ENCODE data around the gene PUS10. TPM values are rescaled to one million over a fixed set of nuclear protein-coding genes. Genes with fewer than 3 reads are reported as not detected.

PUS10 gene
- total and polyA plus RNA-seq, 2 of the 4 experiments (the other 2 are of a cell fraction) = 4.4 to 5.7 TPM

DNA sequence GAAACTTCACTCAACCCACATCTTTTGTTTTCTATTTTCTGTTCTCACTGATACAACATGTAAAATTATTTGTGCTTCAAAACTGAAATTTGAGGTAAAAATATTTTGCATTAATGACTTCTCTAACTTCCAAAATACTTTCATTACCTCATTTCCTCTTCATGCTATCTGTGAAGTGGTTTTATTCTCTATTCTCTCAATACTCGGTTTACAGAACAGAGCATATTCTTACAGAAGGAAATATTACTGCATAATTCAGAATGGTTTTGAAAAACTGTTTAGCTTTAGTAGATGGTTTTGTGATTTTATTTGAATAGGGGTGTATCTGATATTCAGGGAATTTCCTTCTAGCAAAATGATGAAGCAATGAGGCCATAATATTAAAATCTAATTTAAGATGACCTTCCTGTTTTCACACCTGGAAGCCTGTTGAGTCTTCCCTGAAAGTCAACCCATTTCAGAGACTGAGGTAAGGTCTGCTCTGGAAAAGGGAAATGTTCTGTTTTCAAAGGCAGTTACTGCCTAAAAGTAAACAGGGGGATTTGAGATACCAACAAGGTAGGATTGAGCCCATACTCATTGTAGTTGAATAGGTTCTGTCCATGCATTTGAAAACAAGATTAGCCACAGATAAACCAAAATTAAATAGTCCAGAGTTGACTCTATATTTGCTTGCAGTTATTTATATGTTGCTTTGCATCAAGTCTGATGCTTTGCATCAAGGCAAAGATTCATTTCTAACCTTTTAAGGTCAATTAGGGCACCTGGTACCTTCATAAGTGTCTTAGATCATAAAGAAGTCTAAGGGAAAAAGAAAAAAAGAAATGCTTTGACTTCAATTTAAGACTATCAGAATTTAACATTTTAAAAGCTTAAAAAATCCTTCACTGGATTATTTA is 51.3 kb downstream of the PUS10 start:
- CTCF ChIA-PET = interaction anchor here (1.9 kb wide), 1 partner anchor 10 kb away, joined by 5 read pairs; no protein-coding TSS in a partner anchor

More for the DNA sequence above, 51.3 kb downstream of the PUS10 start:
- H3K18ac ChIP-seq (ENCODE audit: low read depth, low read length) = no peak overlapping the region
- H3K27me3 ChIP-seq (ENCODE audit: control insufficient read depth, insufficient read depth, low read length) = no peaks in the 10 kb centered on the region
- in situ Hi-C loops (cut with MboI; ENCODE audit: low sequenced_read_pairs) = no loop called here
- H3K56ac ChIP-seq (ENCODE audit: extremely low read depth, insufficient read depth, low read length) = no peak overlapping the region
- no peak overlapping the region for H3K14ac ChIP-seq (replicated peaks; ENCODE audit: low read depth, low read length)
- no peak overlapping the region for H4K91ac ChIP-seq (ENCODE audit: insufficient read depth, low read depth, low read length)
- H3K27ac ChIP-seq (ENCODE audit: insufficient read depth, low read length) = no peak overlapping the region
- DNase-seq (no peak), ATAC-seq (ENCODE audit: low read depth) (no peak)
- no peak overlapping the region for H3K9ac ChIP-seq (ENCODE audit: low read depth, low read length)
- POLR2A ChIA-PET (ENCODE audit: unreplicated experiment) = no interaction called here
- H3K4me3 ChIP-seq (ENCODE audit: insufficient read depth, low read depth, low read length) = no peak overlapping the region
- no peak overlapping the region for H4K8ac ChIP-seq (ENCODE audit: low read depth in 2 of 2, low read length in 2 of 2)
- no peak overlapping the region for H2BK5ac ChIP-seq (ENCODE audit: low read depth, low read length, poor library complexity, severe bottlenecking)
- H4K20me1 ChIP-seq (ENCODE audit: insufficient read depth, low read length) = no peaks in the 10 kb centered on the region
- H3K23ac ChIP-seq (ENCODE audit: low read depth, low read length) = no peak overlapping the region
- no peak overlapping the region for H3K4me2 ChIP-seq (ENCODE audit: low read depth, low read length)
- no peak overlapping the region for H2BK15ac ChIP-seq (ENCODE audit: low read depth, low read length)
- dilution Hi-C loops (cut with HindIII; ENCODE audit: low sequenced_read_pairs, unreplicated experiment) = no loop called here
- no peak for TF ChIP-seq RAD21 (IDR thresholded peaks at IDR 0.05; ENCODE audit: low read length)
- no peak for TF ChIP-seq RFX5 (IDR thresholded peaks at IDR 0.05; ENCODE audit: low read depth, low read length)
- no peak for TF ChIP-seq SMC3 (IDR thresholded peaks at IDR 0.05; ENCODE audit: low read depth, low read length)
- TF ChIP-seq, protein P1, sequence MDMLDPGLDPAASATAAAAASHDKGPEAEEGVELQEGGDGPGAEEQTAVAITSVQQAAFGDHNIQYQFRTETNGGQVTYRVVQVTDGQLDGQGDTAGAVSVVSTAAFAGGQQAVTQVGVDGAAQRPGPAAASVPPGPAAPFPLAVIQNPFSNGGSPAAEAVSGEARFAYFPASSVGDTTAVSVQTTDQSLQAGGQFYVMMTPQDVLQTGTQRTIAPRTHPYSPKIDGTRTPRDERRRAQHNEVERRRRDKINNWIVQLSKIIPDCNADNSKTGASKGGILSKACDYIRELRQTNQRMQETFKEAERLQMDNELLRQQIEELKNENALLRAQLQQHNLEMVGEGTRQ (IDR thresholded peaks at IDR 0.05; ENCODE audit: low read depth, low read length) = no peak
- no peak for TF ChIP-seq MAZ (IDR thresholded peaks at IDR 0.05; ENCODE audit: borderline replicate concordance, low read depth, low read length)
- no peak for TF ChIP-seq FOS (IDR thresholded peaks at IDR 0.05; ENCODE audit: low read depth, low read length)
- no peak for TF ChIP-seq RCOR1 (IDR thresholded peaks at IDR 0.05; ENCODE audit: insufficient replicate concordance, low read length)
- TF ChIP-seq, protein P2, sequence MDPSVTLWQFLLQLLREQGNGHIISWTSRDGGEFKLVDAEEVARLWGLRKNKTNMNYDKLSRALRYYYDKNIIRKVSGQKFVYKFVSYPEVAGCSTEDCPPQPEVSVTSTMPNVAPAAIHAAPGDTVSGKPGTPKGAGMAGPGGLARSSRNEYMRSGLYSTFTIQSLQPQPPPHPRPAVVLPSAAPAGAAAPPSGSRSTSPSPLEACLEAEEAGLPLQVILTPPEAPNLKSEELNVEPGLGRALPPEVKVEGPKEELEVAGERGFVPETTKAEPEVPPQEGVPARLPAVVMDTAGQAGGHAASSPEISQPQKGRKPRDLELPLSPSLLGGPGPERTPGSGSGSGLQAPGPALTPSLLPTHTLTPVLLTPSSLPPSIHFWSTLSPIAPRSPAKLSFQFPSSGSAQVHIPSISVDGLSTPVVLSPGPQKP (IDR thresholded peaks at IDR 0.05; ENCODE audit: borderline replicate concordance, low read depth, low read length) = no peak
- no peak for TF ChIP-seq BHLHE40 (IDR thresholded peaks at IDR 0.05; ENCODE audit: low read depth, low read length)
- TF ChIP-seq POLR2A (IDR thresholded peaks at IDR 0.05; ENCODE audit: low read depth, low read length) = no peak
- no peak for TF ChIP-seq NFE2L2 (IDR thresholded peaks at IDR 0.05; ENCODE audit: low read depth, low read length)
- TF ChIP-seq, protein P3, sequence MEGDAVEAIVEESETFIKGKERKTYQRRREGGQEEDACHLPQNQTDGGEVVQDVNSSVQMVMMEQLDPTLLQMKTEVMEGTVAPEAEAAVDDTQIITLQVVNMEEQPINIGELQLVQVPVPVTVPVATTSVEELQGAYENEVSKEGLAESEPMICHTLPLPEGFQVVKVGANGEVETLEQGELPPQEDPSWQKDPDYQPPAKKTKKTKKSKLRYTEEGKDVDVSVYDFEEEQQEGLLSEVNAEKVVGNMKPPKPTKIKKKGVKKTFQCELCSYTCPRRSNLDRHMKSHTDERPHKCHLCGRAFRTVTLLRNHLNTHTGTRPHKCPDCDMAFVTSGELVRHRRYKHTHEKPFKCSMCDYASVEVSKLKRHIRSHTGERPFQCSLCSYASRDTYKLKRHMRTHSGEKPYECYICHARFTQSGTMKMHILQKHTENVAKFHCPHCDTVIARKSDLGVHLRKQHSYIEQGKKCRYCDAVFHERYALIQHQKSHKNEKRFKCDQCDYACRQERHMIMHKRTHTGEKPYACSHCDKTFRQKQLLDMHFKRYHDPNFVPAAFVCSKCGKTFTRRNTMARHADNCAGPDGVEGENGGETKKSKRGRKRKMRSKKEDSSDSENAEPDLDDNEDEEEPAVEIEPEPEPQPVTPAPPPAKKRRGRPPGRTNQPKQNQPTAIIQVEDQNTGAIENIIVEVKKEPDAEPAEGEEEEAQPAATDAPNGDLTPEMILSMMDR (conservative IDR thresholded peaks at IDR 0.05; ENCODE audit: low read depth, low read length) = no peak
- TF ChIP-seq MXI1 (IDR thresholded peaks at IDR 0.05; ENCODE audit: borderline replicate concordance, low read depth, low read length) = no peak
- H4K5ac ChIP-seq (ENCODE audit: low read depth, low read length) = no peak overlapping the region
- WGBS, 2 experiments (ENCODE audit: extremely low coverage in 2 of 2, insufficient read length in 1 of 2) = no CpG with 5 or more reads among the region's 1 CpG
- no peaks in the 10 kb centered on the region for H3K9me1 ChIP-seq (ENCODE audit: insufficient read depth, low read length)
- intact Hi-C loops (cut with micrococcal nuclease) = no loop called here
- H2BK20ac ChIP-seq (ENCODE audit: low read depth, low read length) = no peak overlapping the region
- no peak overlapping the region for H2AK9ac ChIP-seq (replicated peaks; ENCODE audit: low read depth, low read length, poor library complexity)
- H3K9me3 ChIP-seq (ENCODE audit: control insufficient read depth, insufficient read depth, low read length) = no peaks in the 10 kb centered on the region
- no peaks in the 10 kb centered on the region for H3K4me1 ChIP-seq (ENCODE audit: control insufficient read depth, insufficient read depth, low read length)
- H2AK5ac ChIP-seq (ENCODE audit: low read depth, low read length) = no peak overlapping the region
- H3K4ac ChIP-seq (ENCODE audit: low read depth, low read length) = no peak overlapping the region
- H3K36me3 ChIP-seq (ENCODE audit: control insufficient read depth, insufficient read depth, low read length) = no peaks in the 10 kb centered on the region
- no TSS peak for BruUV-seq (replicated peaks)
- H2BK120ac ChIP-seq (ENCODE audit: low read depth, low read length) = no peak overlapping the region
- H2AFZ ChIP-seq (replicated peaks; ENCODE audit: low read length, poor library complexity) = no peak overlapping the region
- no peaks in the 10 kb centered on the region for H3K79me1 ChIP-seq (ENCODE audit: low read depth in 1 of 2, low read length in 2 of 2)
